ENCODE data around the gene RAB31. TPM values are rescaled to one million over a fixed set of nuclear protein-coding genes. Genes with fewer than 3 reads are reported as not detected.

RAB31 gene
- polyA plus RNA-seq, 1 of the 3 experiments (the other 2 are of a cell fraction): 23.0 TPM

- CTCF ChIA-PET: interaction anchor here (0.7 to 1.1 kb wide), 2 partner anchors 10 to 11 kb away, joined by 3 read pairs; no protein-coding TSS in a partner anchor
- H3F3A ChIP-seq (replicated peaks; ENCODE audit: insufficient read depth): peaks cover 6% of the 10 kb centered on the region
- H3K36me3 ChIP-seq (replicated peaks in 1 of 2; ENCODE audit: control insufficient read depth in 1 of 2, insufficient read depth in 2 of 2, low read length in 1 of 2): no peaks in the 10 kb centered on the region
- H2AFZ ChIP-seq (ENCODE audit: low read depth): no peak overlapping the region
- POLR2A ChIA-PET: no interaction called here
- H3K4me1 ChIP-seq (ENCODE audit: control insufficient read depth in 1 of 2, insufficient read depth in 2 of 2, low read depth in 1 of 2, low read length in 1 of 2): peaks cover 0 to 8% of the 10 kb centered on the region in 2 experiments; a peak in 3 of 4 replicates
- no peak for DNase-seq
- H3K9me2 ChIP-seq: no peaks in the 10 kb centered on the region
- no peaks in the 10 kb centered on the region for H3K27me3 ChIP-seq (ENCODE audit: insufficient read depth)
- H3K4me2 ChIP-seq: no peak overlapping the region
- H3K9ac ChIP-seq: no peak overlapping the region
- no peak overlapping the region for H3K4me3 ChIP-seq (ENCODE audit: low read depth in 2 of 2, low read length in 1 of 2)
- TF ChIP-seq FOSL2 (IDR thresholded peaks at IDR 0.05; ENCODE audit: borderline replicate concordance, low read depth): no peak
- TF ChIP-seq TCF12 (IDR thresholded peaks at IDR 0.05): no peak
- TF ChIP-seq RCOR1 (IDR thresholded peaks at IDR 0.05; ENCODE audit: low read length): no peak
- no peak for TF ChIP-seq TEAD4 (IDR thresholded peaks at IDR 0.05; ENCODE audit: borderline replicate concordance, insufficient read depth)
- TF ChIP-seq SMC3 (IDR thresholded peaks at IDR 0.05; ENCODE audit: low read depth, low read length): no peak
- WGBS (ENCODE audit: low lambda C conversion rate): 91% methylated on average over 5 of the region's 7 CpGs
- H3K9me3 ChIP-seq: no peaks in the 10 kb centered on the region
- no peaks in the 10 kb centered on the region for H4K20me1 ChIP-seq (ENCODE audit: insufficient read depth)
- H3K27ac ChIP-seq (ENCODE audit: low read depth in 2 of 2, low read length in 1 of 2): no peak overlapping the region
- peaks cover 79% of the 10 kb centered on the region for H3K79me2 ChIP-seq (ENCODE audit: insufficient read depth)
Measured at GRCh38 chr18:9711361-9712129, 3.4 kb downstream of the RAB31 start.

- Histone ChIP-seq H4K20me1 (ENCODE audit: insufficient read depth) (no peaks in the 10 kb centered on the region), H3K4me3 (ENCODE audit: low read depth in 2 of 2, low read length in 1 of 2) (no peak overlapping the region), H3K27ac (ENCODE audit: low read depth in 2 of 2, low read length in 1 of 2) (no peak overlapping the region), H3K27me3 (ENCODE audit: insufficient read depth) (no peaks in the 10 kb centered on the region), H2AFZ (ENCODE audit: low read depth) (no peak overlapping the region), H3K9me3 (no peaks in the 10 kb centered on the region), H3K4me1 (ENCODE audit: control insufficient read depth in 1 of 2, insufficient read depth in 2 of 2, low read depth in 1 of 2, low read length in 1 of 2) (peaks cover 0 to 8% of the 10 kb centered on the region in 2 experiments; a peak in 3 of 4 replicates), H3K9me2 (no peaks in the 10 kb centered on the region), H3K4me2 (no peak overlapping the region), H3K9ac (no peak overlapping the region), H3K79me2 (ENCODE audit: insufficient read depth) (peaks cover 85% of the 10 kb centered on the region), H3F3A (replicated peaks; ENCODE audit: insufficient read depth) (peaks cover 6% of the 10 kb centered on the region), H3K36me3 (replicated peaks in 1 of 2; ENCODE audit: control insufficient read depth in 1 of 2, insufficient read depth in 2 of 2, low read length in 1 of 2) (no peaks in the 10 kb centered on the region)
- WGBS (ENCODE audit: low lambda C conversion rate): 93% methylated on average over 5 of the region's 5 CpGs
- CTCF ChIA-PET: no interaction called here
- POLR2A ChIA-PET: no interaction called here
- TF ChIP-seq TAF1 (IDR thresholded peaks at IDR 0.05; ENCODE audit: borderline replicate concordance, low read depth, low read length): no peak
- TF ChIP-seq NRF1 (IDR thresholded peaks at IDR 0.05; ENCODE audit: low read depth, low read length): no peak
- no peak for TF ChIP-seq SMC3 (IDR thresholded peaks at IDR 0.05; ENCODE audit: low read depth, low read length)
- TF ChIP-seq TEAD4 (IDR thresholded peaks at IDR 0.05; ENCODE audit: borderline replicate concordance, insufficient read depth): no peak
- TF ChIP-seq USF2 (IDR thresholded peaks at IDR 0.05; ENCODE audit: borderline replicate concordance, low read depth, low read length): no peak
- no peak for TF ChIP-seq RFX5 (IDR thresholded peaks at IDR 0.05; ENCODE audit: low read length)
- no peak for TF ChIP-seq POLR2AphosphoS5 (IDR thresholded peaks at IDR 0.05; ENCODE audit: low read depth, low read length)
- no peak for TF ChIP-seq NFIC (IDR thresholded peaks at IDR 0.05; ENCODE audit: borderline replicate concordance)
- TF ChIP-seq RAD21 (IDR thresholded peaks at IDR 0.05; ENCODE audit: low read length): no peak
- TF ChIP-seq EZH2phosphoT487 (IDR thresholded peaks at IDR 0.05; ENCODE audit: borderline replicate concordance, low read depth): no peak
- TF ChIP-seq USF1 (IDR thresholded peaks at IDR 0.05; ENCODE audit: borderline replicate concordance, low read depth): no peak
- TF ChIP-seq, protein P1, sequence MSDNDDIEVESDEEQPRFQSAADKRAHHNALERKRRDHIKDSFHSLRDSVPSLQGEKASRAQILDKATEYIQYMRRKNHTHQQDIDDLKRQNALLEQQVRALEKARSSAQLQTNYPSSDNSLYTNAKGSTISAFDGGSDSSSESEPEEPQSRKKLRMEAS (IDR thresholded peaks at IDR 0.05; ENCODE audit: low read depth): no peak
- TF ChIP-seq JUND (IDR thresholded peaks at IDR 0.05): no peak
- TF ChIP-seq, protein P2, sequence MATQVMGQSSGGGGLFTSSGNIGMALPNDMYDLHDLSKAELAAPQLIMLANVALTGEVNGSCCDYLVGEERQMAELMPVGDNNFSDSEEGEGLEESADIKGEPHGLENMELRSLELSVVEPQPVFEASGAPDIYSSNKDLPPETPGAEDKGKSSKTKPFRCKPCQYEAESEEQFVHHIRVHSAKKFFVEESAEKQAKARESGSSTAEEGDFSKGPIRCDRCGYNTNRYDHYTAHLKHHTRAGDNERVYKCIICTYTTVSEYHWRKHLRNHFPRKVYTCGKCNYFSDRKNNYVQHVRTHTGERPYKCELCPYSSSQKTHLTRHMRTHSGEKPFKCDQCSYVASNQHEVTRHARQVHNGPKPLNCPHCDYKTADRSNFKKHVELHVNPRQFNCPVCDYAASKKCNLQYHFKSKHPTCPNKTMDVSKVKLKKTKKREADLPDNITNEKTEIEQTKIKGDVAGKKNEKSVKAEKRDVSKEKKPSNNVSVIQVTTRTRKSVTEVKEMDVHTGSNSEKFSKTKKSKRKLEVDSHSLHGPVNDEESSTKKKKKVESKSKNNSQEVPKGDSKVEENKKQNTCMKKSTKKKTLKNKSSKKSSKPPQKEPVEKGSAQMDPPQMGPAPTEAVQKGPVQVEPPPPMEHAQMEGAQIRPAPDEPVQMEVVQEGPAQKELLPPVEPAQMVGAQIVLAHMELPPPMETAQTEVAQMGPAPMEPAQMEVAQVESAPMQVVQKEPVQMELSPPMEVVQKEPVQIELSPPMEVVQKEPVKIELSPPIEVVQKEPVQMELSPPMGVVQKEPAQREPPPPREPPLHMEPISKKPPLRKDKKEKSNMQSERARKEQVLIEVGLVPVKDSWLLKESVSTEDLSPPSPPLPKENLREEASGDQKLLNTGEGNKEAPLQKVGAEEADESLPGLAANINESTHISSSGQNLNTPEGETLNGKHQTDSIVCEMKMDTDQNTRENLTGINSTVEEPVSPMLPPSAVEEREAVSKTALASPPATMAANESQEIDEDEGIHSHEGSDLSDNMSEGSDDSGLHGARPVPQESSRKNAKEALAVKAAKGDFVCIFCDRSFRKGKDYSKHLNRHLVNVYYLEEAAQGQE (IDR thresholded peaks at IDR 0.05; ENCODE audit: low read depth, low read length): no peak
- DNase-seq: no peak
Measured at GRCh38 chr18:9712130-9712577, 4.1 kb downstream of the RAB31 start.

Measured in SK-N-SH (cell line).